DOHH2 (cell line): ENCODE measurements around the gene CCDC78.
"Not testable (repeated sequence)": the region's sequence is repeated elsewhere in the genome, so short reads cannot be mapped to it uniquely, and the experiment has no call there.

Experiments
- H3F3A ChIP-seq: fragments of 200-600 bp; sonication (generic), shearing (Covaris generic); 2 replicates; pipeline ENCODE4 v1.6.0; 2016; ENCODE audit warnings: antibody characterized with exemption, mild to moderate bottlenecking; ENCODE audit not compliant: control insufficient read depth, insufficient read depth
- H3K27ac ChIP-seq: fragments of 200-600 bp; sonication (generic); 2 replicates; pipeline ENCODE4 v1.5.1; 2014; ENCODE audit warnings: low read depth, mild to moderate bottlenecking, low read length, moderate library complexity
- H3K27me3 ChIP-seq: fragments of 200-600 bp; sonication (generic); 2 replicates; pipeline ENCODE4 v1.6.1; 2014; ENCODE audit warnings: mild to moderate bottlenecking, low read length, mixed read lengths; ENCODE audit not compliant: control insufficient read depth
- H3K36me3 ChIP-seq: fragments of 200-600 bp; sonication (generic); 2 replicates; pipeline ENCODE4 v1.6.1; 2014; ENCODE audit warnings: mild to moderate bottlenecking, low read length, moderate library complexity, mixed read lengths; ENCODE audit not compliant: control insufficient read depth
- H3K4me1 ChIP-seq: fragments of 200-600 bp; sonication (generic); 2 replicates; pipeline ENCODE4 v1.6.1; 2014; ENCODE audit warnings: mild to moderate bottlenecking, low read length, mixed read lengths; ENCODE audit not compliant: control insufficient read depth
- H3K4me2 ChIP-seq: fragments of 200-600 bp; sonication (generic); 2 replicates; pipeline ENCODE4 v1.6.0; 2014; ENCODE audit warnings: mild to moderate bottlenecking, low read length, moderate library complexity
- H3K4me3 ChIP-seq: fragments of 200-600 bp; sonication (generic); 2 replicates; pipeline ENCODE4 v1.5.1; 2014; ENCODE audit warnings: mild to moderate bottlenecking, low read length, mixed read lengths
- H3K79me2 ChIP-seq: fragments of 200-600 bp; sonication (generic); 2 replicates; pipeline ENCODE4 v1.6.1; 2014; ENCODE audit warnings: mild to moderate bottlenecking, low read length, mixed read lengths; ENCODE audit not compliant: control insufficient read depth
- H3K9me2 ChIP-seq: fragments of 200-600 bp; sonication (generic); replicated peaks from 2 replicates; pipeline ENCODE4 v1.6.1; 2014; ENCODE audit warnings: mild to moderate bottlenecking, low read length, mixed read lengths; ENCODE audit not compliant: control insufficient read depth
- H3K9me3 ChIP-seq: fragments of 200-600 bp; sonication (generic); 2 replicates; pipeline ENCODE4 v1.6.1; 2014; ENCODE audit warnings: antibody characterized with exemption, low read length, mixed read lengths; ENCODE audit not compliant: control insufficient read depth, insufficient read depth
- H4K20me1 ChIP-seq: fragments of 200-600 bp; sonication (generic); 2 replicates; pipeline ENCODE4 v1.6.0; 2014; ENCODE audit warnings: low read depth, mild to moderate bottlenecking, antibody characterized with exemption, low read length, moderate library complexity; ENCODE audit not compliant: control insufficient read depth, insufficient read depth
- CTCF ChIP-seq: fragments of 200-600 bp; sonication (generic); IDR thresholded peaks from one replicate; pipeline ENCODE4 v1.5.1; 2014; ENCODE audit warnings: antibody characterized with exemption, mild to moderate bottlenecking, low read depth, low read length; ENCODE audit not compliant: poor library complexity, severe bottlenecking
- EZH2phosphoT487 ChIP-seq: fragments of 200-600 bp; sonication (generic); IDR thresholded peaks from 2 replicates; pipeline ENCODE4 v1.6.1; 2017; ENCODE audit warnings: borderline replicate concordance, mild to moderate bottlenecking, antibody characterized with exemption, low read length, moderate library complexity, mixed read lengths

CCDC78 gene

DNA sequence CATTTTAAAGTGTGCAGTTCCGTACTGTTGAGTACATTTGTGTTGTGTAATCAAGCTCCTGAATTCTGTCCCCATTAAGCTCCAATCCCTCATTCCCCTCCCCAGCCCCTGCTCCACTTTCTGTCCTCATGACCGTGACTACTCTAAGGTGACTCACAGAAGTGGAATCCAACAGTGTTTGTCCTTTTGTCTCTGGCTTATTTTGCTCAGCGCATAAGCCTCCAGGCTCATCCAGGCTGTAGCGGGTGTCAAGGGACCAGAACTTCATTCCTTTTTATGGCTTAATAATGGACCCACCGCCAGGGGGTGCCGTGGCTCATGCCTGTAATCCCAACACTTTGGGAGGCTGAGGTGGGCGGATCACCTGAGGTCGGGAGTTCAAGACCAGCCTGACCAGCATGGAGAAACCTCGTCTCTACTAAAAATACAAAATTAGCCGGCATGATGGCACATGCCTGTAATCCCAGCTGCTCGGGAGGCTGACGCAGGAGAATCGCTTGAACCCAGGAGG, 13.4 kb downstream of the CCDC78 start:
- H3F3A ChIP-seq, H3K79me2 ChIP-seq, H4K20me1 ChIP-seq, H3K4me2 ChIP-seq, H3K9me2 ChIP-seq, H3K36me3 ChIP-seq, H3K9me3 ChIP-seq, H3K4me3 ChIP-seq, H3K27ac ChIP-seq: not testable (repeated sequence)
- Histone ChIP-seq H3K4me1 (peaks cover 24% of the 10 kb centered on the region), H3K27me3 (peaks cover 40% of the 10 kb centered on the region)
- TF ChIP-seq CTCF: peak; percentile 50

- Histone ChIP-seq H3K27me3 (peaks cover 46% of the 10 kb centered on the region), H3F3A (0 out of 2 replicates have a peak, but pooled peaks cover 2% of the 10 kb centered on the region), H3K36me3 (no peaks in the 10 kb centered on the region), H3K9me3 (no peaks in the 10 kb centered on the region), H3K4me2 (no peak overlapping the region), H3K9me2 (no peaks in the 10 kb centered on the region), H3K79me2 (0 out of 2 replicates have a peak, but pooled peaks cover 2% of the 10 kb centered on the region), H4K20me1 (peaks cover 8% of the 10 kb centered on the region; the same call in 1 of the 2 replicates), H3K4me3 (no peak overlapping the region), H3K27ac (no peak overlapping the region), H3K4me1 (peaks cover 24% of the 10 kb centered on the region)
- TF ChIP-seq EZH2phosphoT487: no peak
- TF ChIP-seq CTCF: peak; percentile 85
Measured at GRCh38 chr16:711548-712320, 14.5 kb downstream of the CCDC78 start.

DNA sequence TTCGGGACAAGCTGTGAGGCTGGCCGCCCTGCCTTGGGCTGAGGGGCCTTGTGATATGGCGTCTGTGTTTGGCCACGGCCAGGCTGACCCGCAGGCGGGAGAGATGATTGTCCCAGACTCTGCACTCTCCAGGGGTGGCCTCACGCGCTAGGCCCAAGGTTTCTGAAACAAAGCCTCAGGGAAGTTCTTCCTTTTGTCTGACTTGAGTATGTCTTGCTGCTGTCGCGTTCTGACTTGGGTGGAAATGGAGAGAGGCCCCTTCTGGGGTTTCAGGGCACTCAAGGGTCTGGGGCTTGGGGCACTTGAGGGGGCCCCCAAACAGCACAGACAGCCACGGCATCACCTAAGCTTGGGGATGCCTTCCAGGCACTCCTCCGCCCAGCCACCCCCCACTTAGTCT, 15.2 kb downstream of the CCDC78 start:
- peaks cover 18% of the 10 kb centered on the region for H3K4me1 ChIP-seq
- H3F3A ChIP-seq: 0 out of 2 replicates have a peak, but pooled peaks cover 2% of the 10 kb centered on the region
- 0 out of 2 replicates have a peak, but pooled peaks cover 2% of the 10 kb centered on the region for H3K79me2 ChIP-seq
- no peaks in the 10 kb centered on the region for H3K9me2 ChIP-seq
- H3K4me3 ChIP-seq: no peak overlapping the region
- H3K27me3 ChIP-seq: peaks cover 48% of the 10 kb centered on the region
- no peaks in the 10 kb centered on the region for H3K9me3 ChIP-seq
- H3K27ac ChIP-seq: no peak overlapping the region
- TF ChIP-seq CTCF (no peak), EZH2phosphoT487 (no peak)
- H3K36me3 ChIP-seq: no peaks in the 10 kb centered on the region
- peaks cover 6% of the 10 kb centered on the region; the same call in 1 of the 2 replicates for H4K20me1 ChIP-seq
- H3K4me2 ChIP-seq: no peak overlapping the region
